Measurements from ENCODE around the gene LRCH1.

DNA sequence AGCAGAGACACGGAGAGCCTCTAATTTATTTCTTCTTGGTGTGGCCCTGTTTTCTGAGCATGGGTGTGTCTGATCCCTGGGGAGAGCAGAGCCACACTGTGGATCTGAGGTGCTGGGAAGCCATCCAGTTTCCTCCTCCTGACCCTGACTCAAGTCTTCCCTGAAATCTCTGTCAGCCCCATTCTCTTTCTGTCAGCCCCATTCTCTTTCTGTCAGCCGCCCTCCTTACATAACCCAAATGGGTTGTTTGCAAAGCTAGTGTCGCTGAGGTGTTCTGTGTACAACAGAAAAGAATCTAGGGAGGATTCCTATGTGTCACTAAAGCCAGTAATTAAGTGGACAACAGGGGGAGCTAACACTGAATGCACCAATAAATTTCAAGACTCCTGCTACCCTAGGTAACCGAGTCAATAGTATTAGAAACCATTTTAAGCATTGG is 50.2 kb downstream of the LRCH1 start:
- no peak for TF ChIP-seq POLR2A (IDR thresholded peaks at IDR 0.05)
- TF ChIP-seq, protein P1, sequence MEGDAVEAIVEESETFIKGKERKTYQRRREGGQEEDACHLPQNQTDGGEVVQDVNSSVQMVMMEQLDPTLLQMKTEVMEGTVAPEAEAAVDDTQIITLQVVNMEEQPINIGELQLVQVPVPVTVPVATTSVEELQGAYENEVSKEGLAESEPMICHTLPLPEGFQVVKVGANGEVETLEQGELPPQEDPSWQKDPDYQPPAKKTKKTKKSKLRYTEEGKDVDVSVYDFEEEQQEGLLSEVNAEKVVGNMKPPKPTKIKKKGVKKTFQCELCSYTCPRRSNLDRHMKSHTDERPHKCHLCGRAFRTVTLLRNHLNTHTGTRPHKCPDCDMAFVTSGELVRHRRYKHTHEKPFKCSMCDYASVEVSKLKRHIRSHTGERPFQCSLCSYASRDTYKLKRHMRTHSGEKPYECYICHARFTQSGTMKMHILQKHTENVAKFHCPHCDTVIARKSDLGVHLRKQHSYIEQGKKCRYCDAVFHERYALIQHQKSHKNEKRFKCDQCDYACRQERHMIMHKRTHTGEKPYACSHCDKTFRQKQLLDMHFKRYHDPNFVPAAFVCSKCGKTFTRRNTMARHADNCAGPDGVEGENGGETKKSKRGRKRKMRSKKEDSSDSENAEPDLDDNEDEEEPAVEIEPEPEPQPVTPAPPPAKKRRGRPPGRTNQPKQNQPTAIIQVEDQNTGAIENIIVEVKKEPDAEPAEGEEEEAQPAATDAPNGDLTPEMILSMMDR (IDR thresholded peaks at IDR 0.05) = peak in 4 of 6 experiments; percentile 16 to 48 (median 30)
